GM12873 (cell line): ENCODE measurements around the gene TLK1.

Experiments used
- CTCF ChIP-seq: IDR thresholded peaks from 2 replicates; pipeline ENCODE4 v1.5.1; 2012; ENCODE audit warnings: low read depth, mild to moderate bottlenecking, moderate library complexity, low read length, control low read depth; ENCODE audit not compliant: insufficient read depth; ENCODE audit errors: missing control alignments

TLK1 gene

GRCh38 chr2:170950221-170950761 lies 210.4 kb downstream of the TLK1 start:
- no peak for TF ChIP-seq CTCF

GRCh38 chr2:170949415-170949814 lies 211.3 kb downstream of the TLK1 start:
- TF ChIP-seq CTCF = no peak

- TF ChIP-seq CTCF = no peak
These were observed 216.1 kb downstream of the TLK1 start for GRCh38 chr2:170944545-170944944.

GRCh38 chr2:170943596-170943995 lies 217.1 kb downstream of the TLK1 start:
- TF ChIP-seq CTCF = no peak

- no peak for TF ChIP-seq CTCF
These were observed 217.7 kb downstream of the TLK1 start for GRCh38 chr2:170943041-170943440.

- no peak for TF ChIP-seq CTCF
These were observed 218.1 kb downstream of the TLK1 start for GRCh38 chr2:170942615-170943014.
